HEK293 (cell line): ENCODE measurements around the gene ANKRD44.

Source experiments
- CTCF ChIA-PET: fragments of 350-600 bp; formaldehyde crosslinking; extraction: SDS; loops from one replicate; lab custom pipeline; 2021; ENCODE audit warnings: antibody characterized with exemption; lab: Yijun Ruan, JAX
- POLR2A ChIA-PET: fragments of 300-600 bp; formaldehyde crosslinking; extraction: SDS; loops from one replicate; lab custom pipeline; 2020; ENCODE audit warnings: antibody characterized with exemption, inconsistent platforms; lab: Yijun Ruan, JAX
- H3K27ac ChIP-seq: fragments of 200-500 bp; sonication (Bioruptor generic); 2 replicates; pipeline ENCODE4 v1.5.1; 2014; ENCODE audit warnings: low read depth, low read length, control low read depth, inconsistent platforms; ENCODE audit errors: extremely low read depth
- H3K36me3 ChIP-seq, 2 experiments: fragments of 200-500 bp in 1 of 2; sonication (Bioruptor generic) in 1 of 2; 1 replicate in 1 of 2; 2 replicates in 1 of 2; pipeline ENCODE4 v1.5.1; 2014 to 2017; ENCODE audit warnings: inconsistent platforms in 2 of 2, low read length in 2 of 2; ENCODE audit not compliant: control insufficient read depth in 2 of 2, insufficient read depth in 1 of 2
- H3K4me1 ChIP-seq: fragments of 200-500 bp; sonication (Bioruptor generic); 2 replicates; pipeline ENCODE4 v1.5.1; 2014; ENCODE audit warnings: mild to moderate bottlenecking, low read length, inconsistent platforms; ENCODE audit not compliant: control insufficient read depth, insufficient read depth
- H3K4me3 ChIP-seq: 2 replicates; pipeline ENCODE4 v1.5.1; 2011; ENCODE audit warnings: low read depth, mild to moderate bottlenecking, control low read depth, low read length, moderate library complexity
- H3K9me3 ChIP-seq: fragments of 200-500 bp; sonication (Bioruptor generic); 2 replicates; pipeline ENCODE4 v1.5.1; 2014; ENCODE audit warnings: low read depth, low read length, inconsistent platforms; ENCODE audit not compliant: control insufficient read depth, insufficient read depth
- OVOL3 ChIP-seq: fragments of 450-650 bp; formaldehyde crosslinking; IDR thresholded peaks from 2 replicates; pipeline ENCODE4 v1.5.1; 2016; ENCODE audit warnings: missing biosample characterization, missing genetic modification characterization
- ZBTB1 ChIP-seq: fragments of 450-650 bp; formaldehyde crosslinking; IDR thresholded peaks from 2 replicates; pipeline ENCODE4 v1.5.1; 2016; ENCODE audit warnings: missing biosample characterization, missing genetic modification characterization
- ZBTB17 ChIP-seq: fragments of 450-650 bp; formaldehyde crosslinking; IDR thresholded peaks from 2 replicates; pipeline ENCODE4 v1.5.1; 2016; ENCODE audit warnings: missing biosample characterization, missing genetic modification characterization
- ZFHX2 ChIP-seq: fragments of 450-650 bp; formaldehyde crosslinking; conservative IDR thresholded peaks from 2 replicates; pipeline ENCODE4 v1.5.1; 2016; ENCODE audit warnings: missing biosample characterization, missing genetic modification characterization
- ZFP41 ChIP-seq: fragments of 450-650 bp; formaldehyde crosslinking; IDR thresholded peaks from 2 replicates; pipeline ENCODE4 v1.5.1; 2016; ENCODE audit warnings: missing biosample characterization, missing genetic modification characterization, borderline replicate concordance
- ZFP69B ChIP-seq: fragments of 450-650 bp; formaldehyde crosslinking; IDR thresholded peaks from 2 replicates; pipeline ENCODE4 v1.5.1; 2016; ENCODE audit warnings: missing biosample characterization, missing genetic modification characterization
- ZIC2 ChIP-seq: fragments of 450-650 bp; formaldehyde crosslinking; IDR thresholded peaks from 2 replicates; pipeline ENCODE4 v1.5.1; 2016; ENCODE audit warnings: missing biosample characterization, missing genetic modification characterization
- ZNF2 ChIP-seq: fragments of 450-650 bp; formaldehyde crosslinking; IDR thresholded peaks from 2 replicates; pipeline ENCODE4 v1.5.1; 2016; ENCODE audit warnings: missing biosample characterization, missing genetic modification characterization
- ZNF202 ChIP-seq: fragments of 450-650 bp; formaldehyde crosslinking; IDR thresholded peaks from 2 replicates; pipeline ENCODE4 v1.5.1; 2016; ENCODE audit warnings: missing biosample characterization, missing genetic modification characterization, borderline replicate concordance
- ZNF214 ChIP-seq: fragments of 450-650 bp; formaldehyde crosslinking; IDR thresholded peaks from 2 replicates; pipeline ENCODE4 v1.5.1; 2017; ENCODE audit warnings: missing biosample characterization, mild to moderate bottlenecking, missing genetic modification characterization, borderline replicate concordance
- ZNF24 ChIP-seq: fragments of 450-650 bp; formaldehyde crosslinking; IDR thresholded peaks from 2 replicates; pipeline ENCODE4 v1.5.1; 2016; ENCODE audit warnings: missing biosample characterization, missing genetic modification characterization
- ZNF423 ChIP-seq: fragments of 450-650 bp; formaldehyde crosslinking; IDR thresholded peaks from 2 replicates; pipeline ENCODE4 v1.5.1; 2016; ENCODE audit warnings: missing biosample characterization, missing genetic modification characterization
- ZNF433 ChIP-seq: fragments of 450-650 bp; formaldehyde crosslinking; IDR thresholded peaks from 2 replicates; pipeline ENCODE4 v1.5.1; 2016; ENCODE audit warnings: missing biosample characterization, missing genetic modification characterization, low read depth
- ZNF501 ChIP-seq: fragments of 450-650 bp; formaldehyde crosslinking; IDR thresholded peaks from 2 replicates; pipeline ENCODE4 v1.5.1; 2016; ENCODE audit warnings: missing biosample characterization, missing genetic modification characterization
- ZNF843 ChIP-seq: fragments of 450-650 bp; formaldehyde crosslinking; IDR thresholded peaks from 2 replicates; pipeline ENCODE4 v1.5.1; 2016; ENCODE audit warnings: missing biosample characterization, missing genetic modification characterization
- TF ChIP-seq, protein P1 (sequence below): fragments of 450-650 bp; formaldehyde crosslinking; IDR thresholded peaks from 2 replicates; pipeline ENCODE4 v1.5.1; 2016; ENCODE audit warnings: missing biosample characterization, missing genetic modification characterization
- TF ChIP-seq, protein P2 (sequence below): fragments of 450-650 bp; formaldehyde crosslinking; IDR thresholded peaks from 2 replicates; pipeline ENCODE4 v1.5.0; 2017; ENCODE audit warnings: missing biosample characterization, missing genetic modification characterization, borderline replicate concordance
- TF ChIP-seq, protein P3 (sequence below): fragments of 450-650 bp; formaldehyde crosslinking; optimal IDR thresholded peaks from 2 replicates; pipeline ENCODE3; 2016; ENCODE audit warnings: missing biosample characterization, mild to moderate bottlenecking, missing genetic modification characterization
- TF ChIP-seq, protein P4 (sequence below): fragments of 450-650 bp; formaldehyde crosslinking; IDR thresholded peaks from 2 replicates; pipeline ENCODE4 v1.5.1; 2017; ENCODE audit warnings: missing biosample characterization, missing genetic modification characterization
- TF ChIP-seq, protein P5 (sequence below): fragments of 450-650 bp; formaldehyde crosslinking; IDR thresholded peaks from 2 replicates; pipeline ENCODE4 v1.5.1; 2017; ENCODE audit warnings: missing biosample characterization, missing genetic modification characterization

The ANKRD44 gene

DNA sequence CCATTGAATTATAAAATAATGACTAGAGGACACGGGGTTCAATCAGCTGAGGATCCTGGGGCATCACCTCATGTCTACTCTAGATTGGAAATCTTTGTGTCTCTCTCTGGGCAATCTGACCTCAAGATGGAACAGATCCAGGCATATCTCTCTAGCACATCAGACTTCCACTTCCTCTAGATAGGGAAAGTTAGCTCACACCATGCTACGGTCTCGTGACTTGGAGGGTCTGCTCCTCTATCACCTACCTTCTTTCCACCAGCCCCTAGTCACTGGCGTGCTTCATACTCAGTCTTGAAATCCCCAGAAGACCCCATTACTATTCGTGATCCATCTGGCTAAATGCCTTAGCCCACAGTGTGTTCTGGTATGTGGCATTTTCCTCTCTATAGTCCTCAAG, 148.8 kb downstream of the ANKRD44 start:
- TF ChIP-seq, protein P1, sequence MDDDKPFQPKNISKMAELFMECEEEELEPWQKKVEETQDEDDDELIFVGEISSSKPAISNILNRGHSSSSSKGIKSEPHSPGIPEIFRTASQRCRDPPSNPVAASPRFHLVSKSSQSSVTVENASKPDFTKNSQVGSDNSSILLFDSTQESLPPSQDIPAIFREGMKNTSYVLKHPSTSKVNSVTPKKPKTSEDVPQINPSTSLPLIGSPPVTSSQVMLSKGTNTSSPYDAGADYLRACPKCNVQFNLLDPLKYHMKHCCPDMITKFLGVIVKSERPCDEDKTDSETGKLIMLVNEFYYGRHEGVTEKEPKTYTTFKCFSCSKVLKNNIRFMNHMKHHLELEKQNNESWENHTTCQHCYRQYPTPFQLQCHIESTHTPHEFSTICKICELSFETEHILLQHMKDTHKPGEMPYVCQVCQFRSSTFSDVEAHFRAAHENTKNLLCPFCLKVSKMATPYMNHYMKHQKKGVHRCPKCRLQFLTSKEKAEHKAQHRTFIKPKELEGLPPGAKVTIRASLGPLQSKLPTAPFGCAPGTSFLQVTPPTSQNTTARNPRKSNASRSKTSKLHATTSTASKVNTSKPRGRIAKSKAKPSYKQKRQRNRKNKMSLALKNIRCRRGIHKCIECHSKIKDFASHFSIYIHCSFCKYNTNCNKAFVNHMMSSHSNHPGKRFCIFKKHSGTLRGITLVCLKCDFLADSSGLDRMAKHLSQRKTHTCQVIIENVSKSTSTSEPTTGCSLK (tag by site-specific recombination) = no peak
- TF ChIP-seq ZIC2 (tag by site-specific recombination) = no peak
- ChIA-PET POLR2A (no interaction called here), CTCF (interaction anchor here (0.7 to 0.9 kb wide), 3 partner anchors 30 to 87 kb away, joined by 3 to 4 read pairs (median 3); no protein-coding TSS in a partner anchor)
- H3K4me3 ChIP-seq = no peak overlapping the region
- H3K36me3 ChIP-seq = no peaks in the 10 kb centered on the region
- H3K9me3 ChIP-seq = no peaks in the 10 kb centered on the region
- H3K4me1 ChIP-seq = peaks cover 6% of the 10 kb centered on the region; the same call in 1 of the 2 replicates
- no peak overlapping the region for H3K27ac ChIP-seq

DNA sequence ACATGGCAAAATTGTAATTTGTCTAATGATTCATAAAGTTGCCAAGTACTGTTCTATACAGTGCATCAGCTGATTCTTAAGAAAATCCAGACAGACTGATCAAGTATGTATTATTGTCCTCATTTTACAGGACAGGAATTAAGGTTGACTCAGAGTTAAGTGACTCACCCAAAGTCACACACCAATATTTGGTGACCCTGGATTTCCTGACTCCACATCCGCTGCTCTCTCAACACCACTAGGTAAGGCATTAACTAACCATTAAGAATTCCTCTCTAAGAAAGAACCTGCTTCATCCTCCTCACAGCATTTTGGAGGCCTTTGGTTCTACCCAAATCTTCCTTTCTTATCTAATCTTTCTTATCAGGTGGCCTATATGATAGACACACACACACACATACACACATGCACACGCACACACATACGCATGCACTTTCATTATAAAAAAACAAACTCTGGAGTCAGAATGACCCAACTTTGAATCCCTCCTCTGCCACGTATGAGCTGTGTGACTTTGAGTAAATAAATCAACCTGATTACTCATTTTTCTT, 150.8 kb downstream of the ANKRD44 start:
- ChIA-PET POLR2A (no interaction called here), CTCF (interaction anchor here (0.6 to 2.7 kb wide), 7 partner anchors 8 to 866 kb away, joined by 3 to 17 read pairs (median 5); no protein-coding TSS in a partner anchor)
- Histone ChIP-seq H3K4me1 (peaks cover 6% of the 10 kb centered on the region; the same call in 1 of the 2 replicates), H3K36me3 (no peaks in the 10 kb centered on the region), H3K4me3 (no peak overlapping the region), H3K27ac (no peak overlapping the region), H3K9me3 (no peaks in the 10 kb centered on the region)
- no peak for TF ChIP-seq ZNF843 (tag by site-specific recombination)
- TF ChIP-seq ZFHX2 (tag by site-specific recombination) = no peak
- TF ChIP-seq ZNF24 (tag by site-specific recombination) = no peak
- no peak for TF ChIP-seq ZNF423 (tag by site-specific recombination)
- no peak for TF ChIP-seq ZNF202
- no peak for TF ChIP-seq ZNF501 (tag by site-specific recombination)
- TF ChIP-seq ZFP41 = no peak
- TF ChIP-seq, protein P2, sequence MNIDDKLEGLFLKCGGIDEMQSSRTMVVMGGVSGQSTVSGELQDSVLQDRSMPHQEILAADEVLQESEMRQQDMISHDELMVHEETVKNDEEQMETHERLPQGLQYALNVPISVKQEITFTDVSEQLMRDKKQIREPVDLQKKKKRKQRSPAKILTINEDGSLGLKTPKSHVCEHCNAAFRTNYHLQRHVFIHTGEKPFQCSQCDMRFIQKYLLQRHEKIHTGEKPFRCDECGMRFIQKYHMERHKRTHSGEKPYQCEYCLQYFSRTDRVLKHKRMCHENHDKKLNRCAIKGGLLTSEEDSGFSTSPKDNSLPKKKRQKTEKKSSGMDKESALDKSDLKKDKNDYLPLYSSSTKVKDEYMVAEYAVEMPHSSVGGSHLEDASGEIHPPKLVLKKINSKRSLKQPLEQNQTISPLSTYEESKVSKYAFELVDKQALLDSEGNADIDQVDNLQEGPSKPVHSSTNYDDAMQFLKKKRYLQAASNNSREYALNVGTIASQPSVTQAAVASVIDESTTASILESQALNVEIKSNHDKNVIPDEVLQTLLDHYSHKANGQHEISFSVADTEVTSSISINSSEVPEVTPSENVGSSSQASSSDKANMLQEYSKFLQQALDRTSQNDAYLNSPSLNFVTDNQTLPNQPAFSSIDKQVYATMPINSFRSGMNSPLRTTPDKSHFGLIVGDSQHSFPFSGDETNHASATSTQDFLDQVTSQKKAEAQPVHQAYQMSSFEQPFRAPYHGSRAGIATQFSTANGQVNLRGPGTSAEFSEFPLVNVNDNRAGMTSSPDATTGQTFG (tag by site-specific recombination) = no peak
- no peak for TF ChIP-seq ZFP69B (tag by site-specific recombination)
- no peak for TF ChIP-seq ZBTB17
- no peak for TF ChIP-seq ZNF2
- TF ChIP-seq ZNF433 (tag by site-specific recombination) = no peak
- no peak for TF ChIP-seq ZNF214 (tag by site-specific recombination)

DNA sequence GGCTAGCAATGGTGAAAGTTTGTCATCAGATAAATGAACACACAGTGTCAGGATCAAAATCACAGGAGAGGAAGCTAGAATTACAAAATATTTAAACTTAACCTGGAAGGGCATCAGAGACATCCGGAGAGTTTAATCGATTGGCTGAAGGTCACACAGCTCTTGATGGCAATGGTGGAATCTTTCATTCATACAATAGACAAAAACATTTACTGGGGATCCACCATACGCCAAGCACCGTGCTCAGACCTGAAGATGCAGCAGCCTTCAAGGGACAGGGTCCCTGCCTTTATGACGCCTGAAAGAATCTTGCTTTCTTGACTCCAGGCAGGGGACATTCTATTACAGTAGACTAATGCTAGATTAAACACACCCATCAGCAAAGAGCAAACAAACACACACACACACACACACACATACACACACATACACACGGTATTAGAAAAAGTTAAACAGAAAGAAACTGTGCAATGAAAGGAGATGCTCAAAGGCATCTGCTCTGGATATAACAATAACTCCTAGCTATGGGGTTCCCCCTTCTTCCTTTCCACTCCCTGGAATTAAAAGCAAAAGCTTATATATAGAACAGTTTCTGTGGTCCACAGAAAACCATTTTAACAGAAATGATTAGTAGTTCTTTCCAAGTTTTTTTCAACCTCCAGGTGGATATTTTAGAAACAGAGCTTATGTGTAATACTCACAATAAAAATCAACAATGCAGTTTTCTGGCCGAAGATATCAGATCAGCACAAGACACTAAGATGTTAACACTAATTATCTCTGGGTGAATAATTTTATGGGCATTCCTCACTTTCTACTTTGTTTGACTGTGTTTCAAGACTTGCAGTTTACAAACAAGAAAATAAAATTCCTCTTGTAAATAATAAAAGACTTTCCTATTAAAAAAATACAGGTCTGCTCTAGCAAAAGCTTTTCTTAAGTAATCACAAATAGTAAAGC, 151.7 kb downstream of the ANKRD44 start:
- Histone ChIP-seq H3K36me3 (no peaks in the 10 kb centered on the region), H3K9me3 (no peaks in the 10 kb centered on the region), H3K27ac (no peak overlapping the region), H3K4me3 (no peak overlapping the region), H3K4me1 (peaks cover 6% of the 10 kb centered on the region; the same call in 1 of the 2 replicates)
- CTCF ChIA-PET = interaction anchor here (0.6 to 2.7 kb wide), 6 partner anchors 9 to 865 kb away, joined by 3 to 17 read pairs (median 6); no protein-coding TSS in a partner anchor
- POLR2A ChIA-PET = no interaction called here
- TF ChIP-seq ZNF202 (no peak), ZBTB1 (tag by site-specific recombination) (no peak), OVOL3 (no peak)
- TF ChIP-seq, protein P3, sequence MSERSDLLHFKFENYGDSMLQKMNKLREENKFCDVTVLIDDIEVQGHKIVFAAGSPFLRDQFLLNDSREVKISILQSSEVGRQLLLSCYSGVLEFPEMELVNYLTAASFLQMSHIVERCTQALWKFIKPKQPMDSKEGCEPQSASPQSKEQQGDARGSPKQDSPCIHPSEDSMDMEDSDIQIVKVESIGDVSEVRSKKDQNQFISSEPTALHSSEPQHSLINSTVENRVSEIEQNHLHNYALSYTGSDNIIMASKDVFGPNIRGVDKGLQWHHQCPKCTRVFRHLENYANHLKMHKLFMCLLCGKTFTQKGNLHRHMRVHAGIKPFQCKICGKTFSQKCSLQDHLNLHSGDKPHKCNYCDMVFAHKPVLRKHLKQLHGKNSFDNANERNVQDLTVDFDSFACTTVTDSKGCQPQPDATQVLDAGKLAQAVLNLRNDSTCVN (tag by site-specific recombination) = no peak
- TF ChIP-seq, protein P4, sequence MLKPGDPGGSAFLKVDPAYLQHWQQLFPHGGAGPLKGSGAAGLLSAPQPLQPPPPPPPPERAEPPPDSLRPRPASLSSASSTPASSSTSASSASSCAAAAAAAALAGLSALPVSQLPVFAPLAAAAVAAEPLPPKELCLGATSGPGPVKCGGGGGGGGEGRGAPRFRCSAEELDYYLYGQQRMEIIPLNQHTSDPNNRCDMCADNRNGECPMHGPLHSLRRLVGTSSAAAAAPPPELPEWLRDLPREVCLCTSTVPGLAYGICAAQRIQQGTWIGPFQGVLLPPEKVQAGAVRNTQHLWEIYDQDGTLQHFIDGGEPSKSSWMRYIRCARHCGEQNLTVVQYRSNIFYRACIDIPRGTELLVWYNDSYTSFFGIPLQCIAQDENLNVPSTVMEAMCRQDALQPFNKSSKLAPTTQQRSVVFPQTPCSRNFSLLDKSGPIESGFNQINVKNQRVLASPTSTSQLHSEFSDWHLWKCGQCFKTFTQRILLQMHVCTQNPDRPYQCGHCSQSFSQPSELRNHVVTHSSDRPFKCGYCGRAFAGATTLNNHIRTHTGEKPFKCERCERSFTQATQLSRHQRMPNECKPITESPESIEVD (tag by site-specific recombination) = peak; percentile 53
- TF ChIP-seq, protein P5, sequence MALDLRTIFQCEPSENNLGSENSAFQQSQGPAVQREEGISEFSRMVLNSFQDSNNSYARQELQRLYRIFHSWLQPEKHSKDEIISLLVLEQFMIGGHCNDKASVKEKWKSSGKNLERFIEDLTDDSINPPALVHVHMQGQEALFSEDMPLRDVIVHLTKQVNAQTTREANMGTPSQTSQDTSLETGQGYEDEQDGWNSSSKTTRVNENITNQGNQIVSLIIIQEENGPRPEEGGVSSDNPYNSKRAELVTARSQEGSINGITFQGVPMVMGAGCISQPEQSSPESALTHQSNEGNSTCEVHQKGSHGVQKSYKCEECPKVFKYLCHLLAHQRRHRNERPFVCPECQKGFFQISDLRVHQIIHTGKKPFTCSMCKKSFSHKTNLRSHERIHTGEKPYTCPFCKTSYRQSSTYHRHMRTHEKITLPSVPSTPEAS (tag by site-specific recombination) = peak; percentile 58
